Peyer's patch (tissue), 4 donors: ENCODE data around the gene AGBL5.

ENCODE experiments used
- CTCF ChIP-seq, 6 experiments: fragments of 450-650 bp in 4 of 6; fragments of 200-600 bp in 2 of 6; sonication (generic) in 1 of 6; IDR thresholded peaks; one replicate each; pipeline ENCODE4 v1.5.1; 2017 to 2019; ENCODE audit warnings: antibody characterized with exemption in 6 of 6, mild to moderate bottlenecking in 3 of 6, moderate library complexity in 1 of 6
- POLR2A ChIP-seq, 2 donors: fragments of 450-650 bp; IDR thresholded peaks; one replicate each; pipeline ENCODE4 v1.5.1; 2017; ENCODE audit warnings: antibody characterized with exemption in 2 of 2, mild to moderate bottlenecking in 2 of 2, moderate library complexity in 2 of 2

- TF ChIP-seq CTCF (IDR thresholded peaks at IDR 0.05) = no peak
- no peak for TF ChIP-seq POLR2A (IDR thresholded peaks at IDR 0.05)
Observed at GRCh38 chr2:27010139-27010538, 41.3 kb upstream of the AGBL5 start.
